NCI-H1105 (cell line): ENCODE measurements around the gene SLC6A7.

Experiments
- DNase-seq: peaks from one replicate; lab custom pipeline; 2025; lab: John Stamatoyannopoulos, UW

Gene SLC6A7

GRCh38 chr5:150189728-150190502 is at the start of gene SLC6A7:
Gene SLC6A7 (plus strand): TSS chr5:150190062. CDS start chr5:150190328, 266 bp downstream.
- DNase-seq: no peak

GRCh38 chr5:150140830-150141229 is 49.0 kb upstream of the SLC6A7 start:
- DNase-seq: no peak

- DNase-seq: no peak
Measured at GRCh38 chr5:150141544-150142184, 48.2 kb upstream of the SLC6A7 start.

GRCh38 chr5:150142185-150142958 is 47.5 kb upstream of the SLC6A7 start:
- DNase-seq: no peak

GRCh38 chr5:150142959-150143349 is 46.9 kb upstream of the SLC6A7 start:
- DNase-seq: no peak

GRCh38 chr5:150143350-150144245 is 46.3 kb upstream of the SLC6A7 start:
- no peak for DNase-seq

GRCh38 chr5:150144246-150144801 is 45.5 kb upstream of the SLC6A7 start:
- DNase-seq: no peak

GRCh38 chr5:150144879-150145278 is 45.0 kb upstream of the SLC6A7 start:
- no peak for DNase-seq

- no peak for DNase-seq
Measured at GRCh38 chr5:150146235-150146634, 43.6 kb upstream of the SLC6A7 start.

- no peak for DNase-seq
Measured at GRCh38 chr5:150146862-150147601, 42.8 kb upstream of the SLC6A7 start.

- no peak for DNase-seq
Measured at GRCh38 chr5:150147670-150148069, 42.2 kb upstream of the SLC6A7 start.

- no peak for DNase-seq
Measured at GRCh38 chr5:150148117-150148927, 41.5 kb upstream of the SLC6A7 start.

- DNase-seq: no peak
Measured at GRCh38 chr5:150149618-150150017, 40.2 kb upstream of the SLC6A7 start.

- DNase-seq: no peak
Measured at GRCh38 chr5:150152636-150153462, 37.0 kb upstream of the SLC6A7 start.

GRCh38 chr5:150153483-150153882 is 36.4 kb upstream of the SLC6A7 start:
- DNase-seq: no peak

- DNase-seq: no peak
Measured at GRCh38 chr5:150153957-150154617, 35.8 kb upstream of the SLC6A7 start.

- DNase-seq: no peak
Measured at GRCh38 chr5:150154618-150155128, 35.2 kb upstream of the SLC6A7 start.
